ENCODE data around the gene TCTN1.
"Not testable (repeated sequence)": the region's sequence is repeated elsewhere in the genome, so short reads cannot be mapped to it uniquely, and the experiment has no call there.

The TCTN1 gene

DNA sequence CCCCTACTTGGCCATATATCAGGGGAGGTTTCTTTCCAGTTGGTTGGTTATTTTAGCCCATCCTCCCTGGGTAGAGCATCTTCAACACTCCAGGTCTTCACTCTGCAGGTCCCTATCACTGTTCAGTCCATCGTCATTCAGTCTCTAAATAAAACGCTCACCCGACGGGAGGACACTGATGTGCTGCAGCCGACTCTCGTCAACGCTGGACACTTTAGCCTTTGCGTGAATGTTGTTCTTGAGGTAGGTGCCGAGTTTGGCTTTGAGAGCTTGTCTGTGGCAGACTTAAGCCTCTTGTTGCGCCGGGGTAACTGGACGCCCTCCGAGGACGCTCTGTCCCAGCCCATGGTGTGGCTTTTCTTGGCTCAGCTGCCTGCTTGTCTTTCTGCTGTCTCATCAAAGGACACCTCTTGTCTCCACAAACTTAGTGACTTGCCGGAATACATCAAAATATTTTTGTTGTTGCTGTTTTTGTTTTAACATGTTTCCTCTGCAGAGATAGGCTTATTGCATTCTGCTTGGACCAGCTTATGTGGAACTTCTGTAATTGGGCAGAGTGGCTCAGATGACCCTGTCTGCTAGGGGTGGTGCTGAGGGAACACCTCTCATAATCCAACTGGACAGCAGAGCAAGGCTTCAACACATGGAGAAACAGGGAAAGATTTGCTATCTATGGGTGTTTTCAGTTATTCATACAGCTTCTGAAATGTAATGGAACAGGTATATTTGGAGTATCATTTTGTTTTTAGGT lies 26.5 kb downstream of the TCTN1 start:
- DNase-seq: no peak

GRCh38 chr12:110641521-110641920 lies 27.6 kb downstream of the TCTN1 start:
- DNase-seq: no peak

DNA sequence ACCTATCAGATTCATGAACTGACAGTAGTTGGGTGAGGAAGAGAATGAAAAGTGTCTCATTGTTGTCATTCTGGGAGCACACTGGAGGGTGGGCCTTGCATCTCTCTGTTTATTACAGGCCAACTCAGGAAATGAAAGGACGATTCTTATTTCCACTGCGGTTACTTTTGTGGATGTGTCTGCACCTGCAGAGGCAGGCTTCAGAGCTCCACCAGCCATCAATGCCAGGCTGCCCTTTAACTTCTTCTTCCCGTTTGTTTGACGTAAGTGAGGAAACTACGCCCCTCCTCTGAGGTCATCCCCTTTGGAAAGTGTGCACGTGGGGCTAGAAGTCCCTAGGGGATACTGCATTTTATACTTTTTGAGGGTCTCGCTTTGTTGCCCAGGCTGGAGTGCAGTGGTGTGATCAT lies 33.7 kb downstream of the TCTN1 start:
- DNase-seq: peak; percentile 44

DNA sequence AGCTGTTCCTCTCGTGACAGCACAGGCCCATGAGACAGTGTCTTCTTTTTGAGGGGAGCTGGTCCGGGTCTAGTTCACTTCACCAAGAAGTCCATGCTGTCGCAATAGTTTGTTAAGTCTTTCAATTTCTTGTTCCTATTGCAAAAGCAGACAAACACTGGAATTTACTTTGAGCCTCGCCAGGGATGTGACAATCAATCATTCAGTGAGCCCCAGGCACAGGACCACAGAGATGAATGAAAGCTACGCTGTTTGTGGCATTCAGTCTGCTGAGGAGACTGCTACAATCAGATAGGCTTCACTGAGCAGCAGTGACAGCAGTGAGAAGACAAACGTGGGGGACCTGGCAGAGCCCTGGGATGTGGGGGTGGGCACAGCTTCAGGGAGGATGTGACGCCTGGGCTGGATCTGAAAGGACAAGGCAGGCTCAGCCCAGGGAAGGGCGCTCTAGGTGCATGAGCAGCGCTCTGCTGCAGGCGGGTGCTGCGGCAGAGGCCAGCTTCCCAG lies 35.5 kb downstream of the TCTN1 start:
- peak; percentile 78 for DNase-seq

DNA sequence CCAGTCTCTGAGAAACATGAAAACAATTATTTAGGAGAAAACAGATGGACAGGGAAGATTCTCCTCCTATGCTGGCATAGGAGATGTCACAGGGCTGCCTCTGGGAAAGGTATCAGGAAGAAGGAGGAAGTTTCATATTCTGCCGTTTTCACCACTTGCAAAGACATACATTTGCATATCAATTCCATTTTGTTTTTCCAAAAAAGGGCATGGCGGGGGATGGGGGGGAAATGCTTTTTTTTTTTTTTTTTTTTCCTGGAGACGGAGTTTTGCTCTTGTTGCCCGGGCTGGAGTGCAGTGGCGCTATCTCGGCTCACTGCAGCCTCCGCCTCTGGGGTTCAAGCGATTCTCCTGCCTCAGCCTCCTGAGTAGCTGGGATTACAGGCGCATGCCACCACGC lies 40.3 kb downstream of the TCTN1 start:
- not testable (repeated sequence) for DNase-seq

DNA sequence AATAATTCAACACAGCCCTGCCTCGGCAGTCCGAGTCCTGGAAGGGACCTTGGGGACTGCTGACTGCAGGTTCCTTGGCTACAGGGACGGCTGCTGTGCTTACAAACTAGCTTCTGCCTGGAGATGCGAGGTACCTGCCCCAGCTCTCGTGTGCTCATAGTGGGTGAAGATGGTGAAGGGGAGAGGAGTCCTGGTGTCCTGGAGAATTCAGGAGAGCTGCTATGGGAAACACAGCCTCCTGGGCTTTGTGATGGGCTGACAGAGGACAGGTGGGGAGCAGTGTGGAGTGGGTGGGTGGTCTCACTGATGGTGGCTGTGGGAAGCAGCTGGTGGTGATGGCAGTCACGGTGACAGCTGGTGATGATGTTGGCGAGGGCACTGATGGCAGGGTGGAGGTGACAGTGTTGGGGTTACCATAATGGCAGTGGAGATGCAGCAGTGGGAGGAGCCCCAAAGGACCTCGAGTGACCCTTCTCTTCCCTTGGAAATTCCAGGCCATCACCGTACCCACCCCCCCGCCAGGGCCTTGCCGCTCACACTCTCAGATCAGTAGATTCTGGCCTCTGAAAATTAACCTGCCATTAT lies 42.2 kb downstream of the TCTN1 start:
- DNase-seq: no peak

DNA sequence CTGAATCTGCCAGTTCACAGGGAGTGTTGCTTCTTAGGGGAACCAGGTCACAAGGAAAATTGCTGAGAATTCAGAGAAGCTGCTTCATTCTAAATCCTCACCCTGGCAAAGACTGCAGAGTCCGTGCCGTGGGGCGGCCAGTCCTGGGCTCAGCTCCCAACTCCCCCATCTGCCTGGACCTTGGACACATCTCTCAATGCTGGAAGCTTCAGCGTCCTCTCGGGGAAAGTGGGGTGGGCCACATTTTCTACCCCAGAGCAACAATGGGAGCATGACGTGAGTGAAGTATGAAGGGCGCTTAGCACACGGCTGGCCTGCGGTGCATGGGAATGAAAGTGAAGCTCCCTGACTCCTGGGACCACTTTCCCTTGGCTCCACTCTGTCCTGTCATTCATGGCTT lies 43.8 kb downstream of the TCTN1 start:
- DNase-seq: no peak

DNA sequence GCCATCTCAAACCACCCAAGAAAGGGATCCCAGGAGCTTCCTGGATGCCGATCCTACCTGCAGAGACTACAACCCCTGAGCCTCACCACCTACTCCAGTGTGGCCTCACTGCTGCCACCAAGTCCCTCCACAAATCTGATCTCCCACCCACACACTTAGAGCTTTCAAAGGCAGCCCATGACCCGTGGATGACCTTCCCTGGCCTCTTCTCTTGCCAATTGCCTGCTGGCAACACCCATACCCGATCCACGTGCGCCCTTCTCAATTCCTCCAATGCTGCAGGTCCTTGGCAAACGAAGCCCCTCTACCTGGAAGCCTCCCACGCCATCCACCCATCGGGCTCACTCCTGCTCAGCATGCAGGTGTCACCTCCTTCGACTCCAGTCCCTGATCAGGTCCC lies 44.3 kb downstream of the TCTN1 start:
- DNase-seq: no peak

DNA sequence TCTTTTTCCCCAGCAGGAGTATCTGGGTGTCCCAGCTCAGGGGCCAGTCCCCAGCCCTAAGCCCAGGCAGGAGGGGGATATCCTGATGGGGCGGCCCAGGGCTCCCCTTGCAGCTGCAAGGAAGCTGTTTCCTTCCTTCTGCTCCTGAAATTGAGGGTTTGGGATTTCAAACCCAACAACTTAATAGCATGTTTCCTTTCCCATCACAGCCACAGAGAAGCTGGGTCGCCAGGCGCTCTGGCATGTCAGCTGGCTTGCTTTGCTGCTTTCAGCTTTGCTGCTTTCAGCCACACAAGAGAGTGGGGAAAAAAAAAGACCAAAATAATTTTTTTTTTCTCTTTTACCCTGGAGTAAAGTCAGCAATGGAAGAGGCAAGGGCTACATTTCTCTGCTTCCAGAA lies 44.9 kb downstream of the TCTN1 start:
- DNase-seq: no peak

- DNase-seq: peak; percentile 85
Observed at GRCh38 chr12:110661337-110661972, 47.5 kb downstream of the TCTN1 start.

DNA sequence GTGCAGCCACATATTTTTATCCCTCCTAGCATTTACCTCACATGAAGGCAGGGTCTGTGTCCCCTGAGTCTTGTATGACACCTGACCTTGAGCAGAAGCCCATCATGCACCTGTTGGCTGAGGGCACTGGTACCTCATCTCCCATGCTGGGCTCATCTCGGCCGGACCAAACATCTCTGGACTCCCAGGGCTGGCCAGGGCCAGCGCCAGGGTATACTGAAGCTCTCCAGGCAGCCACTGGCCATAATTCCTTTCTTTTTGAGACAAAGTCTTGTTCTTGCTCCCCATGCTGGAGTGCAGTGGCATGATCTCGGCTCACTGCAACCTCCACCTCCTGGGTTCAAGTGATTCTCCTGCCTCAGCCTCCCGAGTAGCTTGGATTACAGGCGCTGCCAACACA lies 53.0 kb downstream of the TCTN1 start:
- no peak for DNase-seq

GRCh38 chr12:110667671-110668070 lies 53.7 kb downstream of the TCTN1 start:
- no peak for DNase-seq

DNA sequence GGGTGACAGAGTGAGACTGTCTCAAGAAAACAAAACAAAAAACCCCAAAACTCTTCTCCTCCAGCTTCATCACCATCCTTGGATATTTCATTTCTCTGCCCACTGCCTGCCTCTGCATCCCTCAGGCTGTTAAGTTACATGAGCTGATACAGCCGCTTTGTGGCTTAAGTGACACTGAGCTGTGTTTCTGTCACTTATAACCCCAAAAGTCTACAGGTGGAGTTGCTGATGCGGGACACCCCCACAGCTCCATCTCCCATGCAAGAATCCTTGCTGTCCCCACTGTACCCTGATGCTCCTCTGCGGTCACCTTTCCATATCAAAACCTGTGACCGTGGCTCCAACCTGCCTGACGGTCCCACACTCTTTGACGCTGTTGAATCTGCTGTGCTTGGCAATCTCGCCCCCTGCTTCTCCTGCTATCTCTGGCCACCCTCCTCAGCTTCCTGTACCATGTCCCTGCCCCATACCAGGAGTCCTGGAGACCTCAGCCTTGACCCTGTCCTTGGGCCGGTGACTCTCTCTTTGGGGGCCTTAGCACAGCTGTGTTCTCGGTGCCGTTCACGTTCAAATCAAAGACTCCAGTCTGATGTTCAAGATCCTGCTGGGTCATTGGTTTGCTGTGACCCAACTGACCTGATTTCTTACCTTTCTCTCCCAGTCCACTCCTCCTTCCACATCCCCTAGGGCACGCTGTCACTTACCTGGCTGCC lies 54.7 kb downstream of the TCTN1 start:
- no peak for DNase-seq

DNA sequence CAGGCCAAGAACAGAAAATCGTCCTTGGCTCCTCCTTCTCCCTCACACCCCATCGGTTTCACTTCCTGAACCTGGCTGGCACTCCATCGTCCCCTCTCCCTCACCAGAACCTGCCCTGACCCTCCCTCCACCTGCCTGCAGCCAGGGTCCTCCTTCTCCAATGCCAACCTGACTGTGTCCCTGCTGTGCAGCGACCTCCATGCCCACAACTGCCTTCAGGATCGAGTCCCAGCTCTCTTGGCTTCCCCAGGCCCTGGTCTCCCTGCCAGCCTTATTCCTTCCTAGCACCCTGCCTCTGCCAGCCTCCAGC lies 55.2 kb downstream of the TCTN1 start:
- no peak for DNase-seq

DNA sequence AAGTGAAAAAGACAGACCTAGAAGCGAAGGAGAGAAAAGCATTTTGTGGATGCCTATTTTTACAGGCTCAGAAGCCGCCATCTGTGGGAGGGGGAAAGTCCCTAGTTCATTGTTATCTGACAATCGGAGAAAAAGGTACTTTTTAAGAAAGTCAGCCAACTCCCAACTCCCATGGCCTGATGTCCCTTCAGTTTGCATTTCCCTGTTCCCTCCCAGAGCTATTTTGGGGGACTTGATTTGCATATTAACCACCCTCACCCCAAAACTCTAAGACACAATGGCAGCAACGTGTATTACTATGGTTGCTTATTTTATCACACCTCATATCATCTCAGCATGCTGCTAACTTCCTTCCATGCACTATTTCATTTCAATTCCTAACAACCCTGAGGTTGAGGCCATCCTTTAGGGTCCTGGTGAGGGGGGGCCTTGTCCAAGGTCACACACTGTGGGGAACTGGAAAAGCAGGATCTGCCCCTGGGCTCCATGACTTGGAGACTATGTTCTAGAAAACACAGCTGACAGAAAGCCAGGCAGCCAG lies 56.3 kb downstream of the TCTN1 start:
- DNase-seq: no peak

- no peak for DNase-seq
Observed at GRCh38 chr12:110676171-110676570, 62.2 kb downstream of the TCTN1 start.

DNA sequence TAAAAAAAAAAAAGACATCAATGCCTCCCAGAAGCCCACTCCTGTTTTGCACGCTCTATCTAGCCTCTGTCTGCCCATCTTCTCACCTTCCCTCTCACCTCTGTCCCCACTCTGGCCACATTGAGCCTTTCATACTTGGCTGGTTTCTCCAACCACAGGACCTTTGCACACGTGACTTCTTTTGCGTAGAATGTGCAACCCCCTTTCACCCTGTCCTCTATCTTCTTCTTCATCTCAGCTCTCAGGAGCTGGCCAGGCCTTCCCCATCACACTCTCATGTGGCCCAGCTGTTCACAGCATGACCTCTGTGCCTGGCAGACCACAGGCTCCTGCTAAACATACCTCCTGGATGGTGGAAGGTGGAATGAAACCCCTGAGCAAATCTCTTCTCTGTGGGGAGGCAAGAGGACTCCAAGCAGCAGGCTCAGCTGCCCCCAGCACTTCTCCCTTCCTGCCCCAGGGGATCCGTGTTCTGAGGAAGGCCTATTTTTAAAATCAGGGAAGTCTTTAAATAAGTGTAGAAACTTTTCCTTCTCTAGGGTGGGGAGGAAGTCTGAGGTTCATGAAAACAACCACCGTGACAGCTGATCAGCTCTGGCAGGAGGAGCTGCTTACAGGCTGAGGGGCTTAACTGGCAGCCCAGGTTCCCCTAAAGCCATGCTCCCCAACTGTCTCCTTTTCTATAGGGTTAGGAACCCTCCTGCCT lies 63.4 kb downstream of the TCTN1 start:
- DNase-seq: peak; percentile 52

DNA sequence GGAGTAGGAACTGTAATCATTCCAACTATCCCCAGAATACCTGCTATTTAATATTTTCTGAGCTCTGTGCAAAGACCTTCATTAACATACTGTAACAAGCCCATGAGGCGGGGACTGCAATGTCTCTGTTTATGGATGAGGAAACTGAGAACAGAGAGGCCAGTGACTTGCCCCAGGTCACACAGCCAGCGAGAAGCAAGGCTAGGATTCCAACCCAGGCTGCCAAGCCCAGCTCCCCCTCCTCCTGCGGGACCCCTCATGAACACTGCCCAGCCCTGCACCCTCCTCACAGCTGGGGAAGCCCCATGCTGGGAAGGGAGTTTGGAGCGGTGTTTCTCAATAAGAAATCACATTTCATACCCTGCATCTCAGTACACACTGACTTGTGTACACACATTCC lies 64.1 kb downstream of the TCTN1 start:
- DNase-seq: no peak

- DNase-seq: no peak
Observed at GRCh38 chr12:110679201-110679600, 65.3 kb downstream of the TCTN1 start.

DNA sequence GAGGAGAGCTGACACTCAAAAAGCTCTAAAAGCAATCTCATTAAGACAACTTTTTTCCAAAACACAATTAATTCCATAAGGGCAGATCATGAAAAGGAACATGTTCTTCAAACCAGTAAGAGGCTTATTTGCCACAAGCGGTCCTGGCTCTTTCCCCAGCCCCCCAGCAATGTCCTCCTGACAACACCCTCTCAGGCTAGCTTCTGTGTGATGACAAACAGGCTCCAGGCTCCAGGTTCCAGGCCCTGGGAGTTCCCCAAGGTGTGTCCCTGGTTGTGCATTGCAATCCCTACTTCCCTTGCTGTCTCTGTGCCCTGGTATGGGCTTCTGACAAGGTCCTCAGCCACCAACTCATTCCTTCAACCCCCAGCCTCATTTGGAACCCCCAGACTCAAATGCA lies 66.1 kb downstream of the TCTN1 start:
- DNase-seq: no peak

DNA sequence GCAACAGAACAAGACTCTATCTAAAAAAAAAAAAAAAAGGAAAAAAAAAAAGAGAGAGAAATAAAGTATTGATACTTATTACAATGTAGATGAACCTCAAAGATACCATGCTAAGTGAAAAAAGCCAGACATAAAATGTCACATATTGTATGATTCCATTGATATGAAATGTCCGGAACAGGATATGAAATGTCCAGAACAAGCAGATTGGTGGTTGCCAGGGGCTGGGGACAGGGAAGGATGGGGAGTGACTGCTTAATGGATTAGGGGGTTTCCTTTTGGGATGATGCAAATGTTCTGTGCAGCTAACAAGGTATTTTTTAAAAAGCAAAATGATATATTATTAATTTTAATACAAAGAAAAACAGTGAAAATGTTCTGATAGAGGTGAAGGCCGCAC lies 70.0 kb downstream of the TCTN1 start:
- no peak for DNase-seq

DNA sequence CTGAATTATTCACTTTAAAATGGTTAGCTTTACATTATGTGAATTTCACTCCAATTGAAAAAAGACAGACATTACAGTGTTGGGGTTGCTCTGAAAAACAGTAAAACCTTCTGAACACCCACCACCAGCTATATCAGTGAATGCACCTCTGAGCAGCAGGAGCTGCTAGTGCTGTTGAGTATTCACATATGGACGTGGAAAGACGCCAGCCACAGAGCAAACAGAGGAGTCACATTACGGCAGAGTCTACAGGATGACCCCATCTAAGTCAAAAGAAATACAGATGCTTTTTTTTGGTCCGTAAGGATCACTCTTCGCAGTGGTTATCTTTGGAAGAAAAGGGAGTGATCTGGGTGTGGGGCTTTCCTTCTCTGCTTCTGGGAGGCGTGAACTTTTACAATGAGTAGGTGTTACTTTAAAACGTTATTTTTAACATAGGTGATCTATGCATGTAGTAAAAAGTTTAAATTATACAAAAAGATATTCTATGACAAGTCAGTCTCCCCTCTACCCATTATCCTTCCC lies 70.4 kb downstream of the TCTN1 start:
- no peak for DNase-seq
